Activated T-helper 1 cell treated with anti-CD3 and anti-CD28 coated beads, Interleukin-12 subunit alpha, Interleukin-12 subunit beta, Interleukin-2, Interleukin-4 antibody, amounts not matched to agents 30 ng/mL and 10 ng/mL and 1 ng/mL, durations not matched to agents 14 hours and 24 hours and 36 hours (primary cell): ENCODE data around the gene LIMS1. TPM values are rescaled to one million over a fixed set of nuclear protein-coding genes. Genes with fewer than 3 reads are reported as not detected.

Experiments
- DNase-seq: peaks from one replicate; pipeline ENCODE4 v3.0.0; 2021; ENCODE audit warnings: low spot score
- H3K27ac Mint-ChIP-seq: one replicate; pipeline ENCODE4 v1.8.0; 2021; ENCODE audit warnings: mild to moderate bottlenecking, mixed read lengths
- H3K27me3 Mint-ChIP-seq: one replicate; pipeline ENCODE4 v1.8.0; 2022; ENCODE audit warnings: mild to moderate bottlenecking, moderate library complexity, mixed read lengths; ENCODE audit not compliant: insufficient read depth
- H3K36me3 Mint-ChIP-seq: one replicate; pipeline ENCODE4 v1.8.0; 2021; ENCODE audit warnings: low read depth, mixed read lengths
- H3K4me1 Mint-ChIP-seq: one replicate; pipeline ENCODE4 v1.8.0; 2021; ENCODE audit warnings: low read depth, mixed read lengths
- H3K4me3 Mint-ChIP-seq: one replicate; pipeline ENCODE4 v1.8.0; 2021; ENCODE audit warnings: mild to moderate bottlenecking, moderate library complexity, mixed read lengths
- H3K9me3 Mint-ChIP-seq: one replicate; pipeline ENCODE4 v1.8.0; 2021; ENCODE audit warnings: mixed read lengths
- intact Hi-C: fragments of 100-400 bp; cut with micrococcal nuclease; formaldehyde crosslinking; loops from one replicate; pipeline ENCODE4 v1.15.1; 2024
- total RNA-seq: library from RNA; stranded (reverse); gene quantifications from 2 replicates; pipeline ENCODE4 v1.2.3, GENCODE V29; 2022

The LIMS1 gene
- total RNA-seq, 1 donor from 2014 or later = 69.6 TPM

DNA sequence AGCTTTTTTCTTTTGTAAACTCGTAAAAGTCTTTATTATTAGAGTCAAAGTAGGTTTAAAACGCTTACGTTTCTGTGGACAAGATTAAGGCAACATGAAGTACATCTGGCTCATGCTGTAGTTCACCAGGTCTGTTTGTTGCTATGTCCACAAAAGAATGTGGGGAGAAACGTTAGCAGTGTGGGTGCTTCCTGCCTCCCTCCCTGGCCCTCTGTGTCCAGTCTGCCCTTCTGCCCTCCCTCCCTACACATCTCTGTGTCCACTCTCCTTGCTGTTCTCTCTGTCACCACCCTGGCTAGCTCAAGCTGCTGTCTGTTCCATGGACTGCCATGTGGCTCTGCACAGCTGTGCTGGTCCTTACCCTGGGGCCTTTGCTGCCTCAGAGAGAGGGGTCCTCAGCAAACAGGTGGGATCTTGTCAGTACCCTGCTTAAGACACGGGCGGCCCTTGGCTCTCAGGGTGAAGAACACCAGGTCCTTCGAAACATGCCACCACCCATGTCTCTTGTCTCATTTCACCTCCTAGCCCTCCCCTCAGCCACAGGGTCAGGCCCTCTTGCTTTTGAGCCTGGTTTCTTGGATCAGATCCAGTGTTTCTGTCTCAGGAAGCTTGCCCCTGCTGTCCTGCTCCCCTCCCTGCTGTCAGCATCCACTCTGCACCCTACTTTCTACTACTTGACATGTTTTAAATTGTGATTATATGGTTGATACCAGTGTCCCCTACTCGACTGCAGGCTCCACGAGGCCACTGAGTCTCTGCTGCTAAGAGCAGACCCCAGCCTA is 79.2 kb downstream of the LIMS1 start:
- Mint-ChIP-seq H3K36me3 (peaks cover 12% of the 10 kb centered on the region), H3K9me3 (no peaks in the 10 kb centered on the region), H3K4me3 (peak overlapping the region; percentile 76), H3K27ac (peak overlapping the region; percentile 95), H3K4me1 (peaks cover 93% of the 10 kb centered on the region), H3K27me3 (no peaks in the 10 kb centered on the region)
- no peak for DNase-seq
- intact Hi-C loops = loop anchor here (2.0 kb wide), 1 partner anchor 39 kb away; no protein-coding TSS in a partner anchor

GRCh38 chr2:108614043-108614545 is 79.8 kb downstream of the LIMS1 start:
- H3K36me3 Mint-ChIP-seq = peaks cover 12% of the 10 kb centered on the region
- peaks cover 93% of the 10 kb centered on the region for H3K4me1 Mint-ChIP-seq
- intact Hi-C loops = no loop called here
- peak overlapping the region; percentile 93 for H3K27ac Mint-ChIP-seq
- no peak for DNase-seq
- H3K4me3 Mint-ChIP-seq = peak overlapping the region; percentile 16
- H3K9me3 Mint-ChIP-seq = no peaks in the 10 kb centered on the region
- no peaks in the 10 kb centered on the region for H3K27me3 Mint-ChIP-seq

DNA sequence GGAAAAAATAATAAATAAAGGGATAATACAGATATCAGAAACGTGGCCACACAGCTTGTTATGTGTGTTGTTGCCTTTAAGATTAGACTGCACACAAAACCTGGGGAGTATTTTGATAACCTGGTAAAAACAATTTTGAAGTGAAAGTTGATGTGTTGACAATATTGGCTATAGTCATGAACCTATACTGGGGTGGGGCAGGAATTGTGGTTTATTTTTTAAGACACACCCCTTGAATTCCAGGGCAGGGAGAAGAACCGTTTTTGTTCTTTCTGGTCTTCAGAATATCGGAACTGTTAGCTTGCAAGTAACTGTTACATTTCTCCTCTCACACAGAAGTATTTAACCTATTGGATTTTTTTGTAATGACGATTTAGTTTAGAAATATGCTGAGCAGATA is 80.4 kb downstream of the LIMS1 start:
- Mint-ChIP-seq H3K36me3 (peaks cover 12% of the 10 kb centered on the region), H3K27ac (peak overlapping the region; percentile 36), H3K4me1 (peaks cover 93% of the 10 kb centered on the region), H3K4me3 (no peak overlapping the region), H3K27me3 (no peaks in the 10 kb centered on the region), H3K9me3 (no peaks in the 10 kb centered on the region)
- intact Hi-C loops = no loop called here
- DNase-seq = no peak

- no peak for DNase-seq
- H3K9me3 Mint-ChIP-seq = no peaks in the 10 kb centered on the region
- intact Hi-C loops = no loop called here
- peaks cover 98% of the 10 kb centered on the region for H3K4me1 Mint-ChIP-seq
- peaks cover 12% of the 10 kb centered on the region for H3K36me3 Mint-ChIP-seq
- H3K27ac Mint-ChIP-seq = peak overlapping the region; percentile 88
- H3K27me3 Mint-ChIP-seq = no peaks in the 10 kb centered on the region
- peak overlapping the region; percentile 47 for H3K4me3 Mint-ChIP-seq
Measured at GRCh38 chr2:108615480-108616090, 81.3 kb downstream of the LIMS1 start.

- H3K27ac Mint-ChIP-seq = peak overlapping the region; percentile 64
Measured at GRCh38 chr2:108616318-108616717, 82.0 kb downstream of the LIMS1 start.

DNA sequence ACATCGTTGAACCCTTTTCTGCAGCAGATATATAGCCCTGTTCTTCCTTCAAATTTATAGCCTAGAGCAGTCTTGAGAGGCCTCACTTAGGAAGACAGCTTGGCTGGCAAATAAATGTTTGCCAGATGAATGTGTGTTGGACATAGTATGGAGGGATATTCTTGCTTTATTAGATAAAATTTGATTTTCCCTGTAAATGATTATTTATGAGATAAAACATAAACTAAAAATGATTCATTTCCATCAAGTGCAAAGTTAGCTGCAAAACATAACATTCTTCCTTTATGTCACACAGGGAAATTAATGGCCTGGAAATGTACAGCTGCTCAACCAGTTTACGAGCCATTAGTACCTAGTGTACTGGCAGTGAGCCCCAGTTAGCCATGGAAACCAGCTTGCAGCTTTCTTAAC is 82.5 kb downstream of the LIMS1 start:
- intact Hi-C loops = no loop called here
- no peaks in the 10 kb centered on the region for H3K9me3 Mint-ChIP-seq
- peaks cover 99% of the 10 kb centered on the region for H3K4me1 Mint-ChIP-seq
- H3K36me3 Mint-ChIP-seq = peaks cover 12% of the 10 kb centered on the region
- H3K27ac Mint-ChIP-seq = peak overlapping the region; percentile 64
- DNase-seq = no peak
- H3K27me3 Mint-ChIP-seq = no peaks in the 10 kb centered on the region
- H3K4me3 Mint-ChIP-seq = no peak overlapping the region

More at GRCh38 chr2:108616318-108616717, 82.0 kb downstream of the LIMS1 start:
- H3K4me1 Mint-ChIP-seq = peaks cover 98% of the 10 kb centered on the region
- H3K27me3 Mint-ChIP-seq = no peaks in the 10 kb centered on the region
- peak overlapping the region; percentile 47 for H3K4me3 Mint-ChIP-seq
- intact Hi-C loops = no loop called here
- peaks cover 12% of the 10 kb centered on the region for H3K36me3 Mint-ChIP-seq
- H3K9me3 Mint-ChIP-seq = no peaks in the 10 kb centered on the region
- DNase-seq = no peak

GRCh38 chr2:108617617-108618016 is 83.3 kb downstream of the LIMS1 start:
- H3K27ac Mint-ChIP-seq = peak overlapping the region; percentile 93
- DNase-seq = no peak
- peaks cover 94% of the 10 kb centered on the region for H3K4me1 Mint-ChIP-seq
- intact Hi-C loops = no loop called here
- no peaks in the 10 kb centered on the region for H3K27me3 Mint-ChIP-seq
- peak overlapping the region; percentile 35 for H3K4me3 Mint-ChIP-seq
- no peaks in the 10 kb centered on the region for H3K9me3 Mint-ChIP-seq
- H3K36me3 Mint-ChIP-seq = peaks cover 11% of the 10 kb centered on the region

DNA sequence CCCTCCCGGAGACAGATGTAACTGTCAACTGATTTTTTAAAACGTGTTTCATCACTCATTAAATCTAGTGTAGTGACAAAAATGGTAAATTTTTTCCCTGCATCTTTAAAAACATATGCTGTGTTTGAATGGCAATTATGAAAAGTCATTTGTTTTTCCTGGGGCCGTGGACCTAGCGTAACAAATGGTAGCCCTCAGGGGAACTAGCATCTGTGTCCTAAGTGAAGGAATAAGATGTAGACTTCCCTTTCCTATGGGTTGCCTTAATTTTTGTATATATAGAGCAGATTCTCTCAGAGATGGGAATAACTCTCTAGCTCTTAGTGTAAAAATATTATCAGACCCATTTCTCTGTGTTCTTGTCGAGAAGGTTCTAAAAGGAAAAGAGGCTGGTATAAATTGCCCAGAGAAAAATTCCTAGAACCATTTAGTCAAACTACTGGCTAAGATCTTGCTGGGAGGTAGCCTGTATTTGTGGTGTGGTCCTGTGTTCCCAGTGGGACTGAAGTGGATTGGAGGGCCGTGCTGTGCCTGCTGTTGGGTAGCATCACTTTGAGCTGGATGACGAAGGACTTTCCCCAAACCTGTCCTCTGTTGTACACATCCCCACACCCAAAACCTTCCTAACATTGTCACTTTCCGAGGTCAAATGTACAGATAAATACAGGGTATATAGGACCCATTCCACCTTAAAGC is 85.8 kb downstream of the LIMS1 start:
- Mint-ChIP-seq H3K27me3 (no peaks in the 10 kb centered on the region), H3K36me3 (peaks cover 5% of the 10 kb centered on the region)

GRCh38 chr2:108620656-108621055 is 86.4 kb downstream of the LIMS1 start:
- intact Hi-C loops = loop anchor here (1.0 to 10.0 kb wide), 4 partner anchors 8 to 414 kb away; partner anchors contain the start of gene LIMS1
- peaks cover 86% of the 10 kb centered on the region for H3K4me1 Mint-ChIP-seq

More for the DNA sequence above, 85.8 kb downstream of the LIMS1 start:
- DNase-seq = no peak
- Mint-ChIP-seq H3K9me3 (no peaks in the 10 kb centered on the region), H3K4me3 (peak overlapping the region; percentile 97), H3K4me1 (peaks cover 86% of the 10 kb centered on the region), H3K27ac (peak overlapping the region; percentile 93)
- intact Hi-C loops = loop anchor here (5.0 to 10.0 kb wide), 2 partner anchors 88 to 415 kb away; partner anchors contain the start of gene LIMS1

DNA sequence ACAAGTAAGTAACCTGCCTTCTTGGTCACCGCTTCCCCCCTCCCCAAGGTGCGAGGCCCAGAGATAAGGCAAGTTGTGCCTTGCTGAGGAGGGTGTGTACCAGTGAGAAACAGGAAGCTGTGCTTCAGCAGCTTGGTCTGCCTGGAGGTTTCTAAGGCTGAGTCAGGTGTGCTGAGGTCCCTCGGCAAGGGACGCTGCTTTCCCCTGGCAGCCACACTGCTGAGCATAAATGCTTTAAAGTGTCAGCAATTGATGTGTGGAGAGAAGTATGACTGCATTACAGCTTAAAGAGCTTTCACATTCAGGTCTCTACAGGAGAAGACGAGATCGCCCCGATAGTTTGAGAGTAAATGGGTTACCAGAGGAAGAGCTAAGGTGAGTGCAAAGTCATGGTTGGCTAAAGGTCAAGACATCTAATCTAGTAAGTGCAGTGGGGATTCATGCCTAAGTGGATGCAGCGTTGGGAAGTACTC is 86.9 kb downstream of the LIMS1 start:
- intact Hi-C loops = loop anchor here (1.0 to 10.0 kb wide), 4 partner anchors 8 to 414 kb away; partner anchors contain the start of gene LIMS1
- peaks cover 86% of the 10 kb centered on the region for H3K4me1 Mint-ChIP-seq
- H3K9me3 Mint-ChIP-seq = no peaks in the 10 kb centered on the region
- no peaks in the 10 kb centered on the region for H3K27me3 Mint-ChIP-seq
- peak; percentile 75 for DNase-seq
- peaks cover 5% of the 10 kb centered on the region for H3K36me3 Mint-ChIP-seq
- peak overlapping the region; percentile 93 for H3K27ac Mint-ChIP-seq
- H3K4me3 Mint-ChIP-seq = peak overlapping the region; percentile 97

More at GRCh38 chr2:108620656-108621055, 86.4 kb downstream of the LIMS1 start:
- H3K27ac Mint-ChIP-seq = peak overlapping the region; percentile 93
- H3K9me3 Mint-ChIP-seq = no peaks in the 10 kb centered on the region
- H3K4me3 Mint-ChIP-seq = peak overlapping the region; percentile 97
- no peak for DNase-seq
- H3K36me3 Mint-ChIP-seq = peaks cover 7% of the 10 kb centered on the region
- H3K27me3 Mint-ChIP-seq = no peaks in the 10 kb centered on the region

DNA sequence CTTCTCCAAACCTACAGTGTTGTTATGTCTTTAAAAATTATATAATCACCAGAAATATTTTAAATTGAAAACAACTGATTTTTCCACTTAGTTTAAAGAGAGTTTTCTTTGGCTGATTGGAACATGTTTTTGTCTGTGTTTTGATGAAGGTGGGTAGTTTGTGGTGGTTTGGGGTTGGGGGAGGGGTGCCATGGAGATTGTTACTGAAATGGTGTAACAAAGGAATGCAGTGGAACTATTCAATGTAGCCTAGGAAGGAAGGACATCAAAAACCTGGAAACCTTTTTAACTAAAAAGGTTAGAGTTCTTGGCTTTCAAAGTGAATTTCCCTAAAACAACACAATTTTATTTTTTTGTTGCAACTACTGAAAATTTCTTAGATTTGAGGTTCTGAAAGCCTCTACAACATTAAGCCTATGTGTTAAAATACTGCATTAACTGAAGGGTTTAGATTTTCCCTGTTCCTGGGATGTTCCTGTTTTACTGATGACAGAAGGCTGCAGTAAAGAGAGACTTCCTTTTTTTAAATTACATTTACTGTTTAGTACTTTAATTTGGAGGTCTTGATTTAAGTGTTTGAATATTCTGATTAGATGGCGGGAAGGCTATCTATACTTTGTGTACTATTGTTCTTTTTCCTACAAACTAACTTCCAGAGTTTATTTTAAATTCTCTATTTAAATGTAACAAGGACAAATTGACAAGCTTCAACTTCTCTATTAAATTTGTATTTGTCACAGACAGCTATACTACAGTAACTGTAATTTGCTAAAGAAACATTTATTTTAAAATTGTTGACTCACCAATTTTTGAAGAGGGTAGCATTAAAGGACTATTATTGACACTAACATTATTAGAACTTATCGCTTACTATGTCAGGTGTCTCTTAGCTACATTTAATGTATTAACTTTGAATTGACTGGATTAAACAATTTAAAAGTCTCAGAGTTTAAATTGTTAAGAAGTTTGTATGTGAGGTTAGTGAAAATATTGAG is 87.7 kb downstream of the LIMS1 start:
- intact Hi-C loops = loop anchor here (1.0 to 10.0 kb wide), 4 partner anchors 7 to 413 kb away; partner anchors contain the start of gene LIMS1
- peak overlapping the region; percentile 93 for H3K27ac Mint-ChIP-seq
- no peaks in the 10 kb centered on the region for H3K9me3 Mint-ChIP-seq
- H3K27me3 Mint-ChIP-seq = no peaks in the 10 kb centered on the region
- no peak for DNase-seq
- H3K4me3 Mint-ChIP-seq = peak overlapping the region; percentile 97
- H3K4me1 Mint-ChIP-seq = peaks cover 83% of the 10 kb centered on the region
- H3K36me3 Mint-ChIP-seq = peaks cover 6% of the 10 kb centered on the region
